IMR-90 (cell line): ENCODE results near the gene CCNI2. TPM values are rescaled to one million over a fixed set of nuclear protein-coding genes. Genes with fewer than 3 reads are reported as not detected.
A peak's percentile ranks its signal among the peaks of the same experiment; 100 is the strongest.

Experiments
- ATAC-seq: fragments of 200-7000 bp; cut with Tn5 transposase; 2 replicates; pipeline ENCODE4 v1.9.1; 2020; ENCODE audit warnings: low read depth, mild to moderate bottlenecking, moderate library complexity
- BruUV-seq: library from RNA; stranded (reverse); fragments of 400-500 nt; replicated peaks from 2 replicates; lab custom pipeline; 2021; lab: Mats Ljungman, UMichigan
- CTCF ChIA-PET: fragments of 300-600 bp; formaldehyde crosslinking; extraction: SDS; loops from one replicate; lab custom pipeline; 2021; ENCODE audit warnings: antibody characterized with exemption; lab: Yijun Ruan, JAX
- POLR2A ChIA-PET: fragments of 300-600 bp; sonication (Branson Sonifier 250); formaldehyde crosslinking; loops from one replicate; lab custom pipeline; 2022; ENCODE audit warnings: antibody characterized with exemption; ENCODE audit not compliant: unreplicated experiment; lab: Charles Lee
- DNase-seq: peaks from one replicate; pipeline ENCODE4 v3.0.0; 2013
- H2AFZ ChIP-seq: replicated peaks from 2 replicates; pipeline ENCODE3; 2013; ENCODE audit warnings: low read length, mild to moderate bottlenecking; ENCODE audit not compliant: poor library complexity
- H2AK5ac ChIP-seq: 2 replicates; pipeline ENCODE4 v1.6.1; 2013; ENCODE audit warnings: low read depth, low read length, inconsistent platforms
- H2AK9ac ChIP-seq: replicated peaks from 2 replicates; pipeline ENCODE3; 2013; ENCODE audit warnings: mild to moderate bottlenecking, low read depth, low read length, moderate library complexity; ENCODE audit not compliant: poor library complexity
- H2BK120ac ChIP-seq: 2 replicates; pipeline ENCODE4 v1.6.1; 2013; ENCODE audit warnings: low read depth, low read length, inconsistent platforms
- H2BK15ac ChIP-seq: 3 replicates; pipeline ENCODE4 v1.6.1; 2013; ENCODE audit warnings: low read depth, low read length, inconsistent platforms
- H2BK20ac ChIP-seq: 2 replicates; pipeline ENCODE4 v1.6.1; 2013; ENCODE audit warnings: low read depth, mild to moderate bottlenecking, inconsistent platforms, low read length, moderate library complexity
- H2BK5ac ChIP-seq: 2 replicates; pipeline ENCODE4 v1.6.1; 2013; ENCODE audit warnings: mild to moderate bottlenecking, low read depth, low read length, inconsistent platforms; ENCODE audit not compliant: poor library complexity, severe bottlenecking
- H3K14ac ChIP-seq: replicated peaks from 2 replicates; pipeline ENCODE4 v1.6.1; 2013; ENCODE audit warnings: low read depth, low read length, inconsistent platforms
- H3K18ac ChIP-seq: 2 replicates; pipeline ENCODE4 v1.6.1; 2013; ENCODE audit warnings: low read depth, low read length, control low read depth
- H3K23ac ChIP-seq: 2 replicates; pipeline ENCODE4 v1.6.1; 2013; ENCODE audit warnings: low read depth, low read length, inconsistent platforms
- H3K27ac ChIP-seq: 2 replicates; pipeline ENCODE4 v1.5.1; 2013; ENCODE audit warnings: mild to moderate bottlenecking, control low read depth, low read length; ENCODE audit not compliant: insufficient read depth
- H3K27me3 ChIP-seq: 2 replicates; pipeline ENCODE4 v1.6.1; 2013; ENCODE audit warnings: low read length; ENCODE audit not compliant: control insufficient read depth, insufficient read depth
- H3K36me3 ChIP-seq: 2 replicates; pipeline ENCODE4 v1.6.1; 2013; ENCODE audit warnings: low read length, mixed read lengths; ENCODE audit not compliant: control insufficient read depth, insufficient read depth
- H3K4ac ChIP-seq: 2 replicates; pipeline ENCODE4 v1.6.1; 2013; ENCODE audit warnings: low read depth, low read length, inconsistent platforms
- H3K4me1 ChIP-seq: 2 replicates; pipeline ENCODE4 v1.6.1; 2013; ENCODE audit warnings: low read length, mixed read lengths; ENCODE audit not compliant: control insufficient read depth, insufficient read depth
- H3K4me2 ChIP-seq: 2 replicates; pipeline ENCODE4 v1.6.1; 2013; ENCODE audit warnings: low read depth, mild to moderate bottlenecking, control low read depth, low read length, moderate library complexity
- H3K4me3 ChIP-seq: 2 replicates; pipeline ENCODE4 v1.5.1; 2013; ENCODE audit warnings: low read depth, mild to moderate bottlenecking, control low read depth, low read length, moderate library complexity; ENCODE audit not compliant: insufficient read depth
- H3K56ac ChIP-seq: 2 replicates; pipeline ENCODE4 v1.6.1; 2013; ENCODE audit warnings: low read length, inconsistent platforms; ENCODE audit not compliant: insufficient read depth; ENCODE audit errors: extremely low read depth
- H3K79me1 ChIP-seq, 2 experiments: 2 replicates each; pipeline ENCODE4 v1.6.1; 2013; ENCODE audit warnings: low read length in 2 of 2, inconsistent platforms in 1 of 2, low read depth in 1 of 2
- H3K9ac ChIP-seq: 2 replicates; pipeline ENCODE4 v1.6.1; 2013; ENCODE audit warnings: low read depth, low read length, control low read depth
- H3K9me1 ChIP-seq: 2 replicates; pipeline ENCODE4 v1.6.1; 2013; ENCODE audit warnings: low read length, inconsistent platforms; ENCODE audit not compliant: insufficient read depth
- H3K9me3 ChIP-seq: 2 replicates; pipeline ENCODE4 v1.6.1; 2013; ENCODE audit warnings: low read length; ENCODE audit not compliant: control insufficient read depth, insufficient read depth
- H4K20me1 ChIP-seq: 2 replicates; pipeline ENCODE4 v1.6.1; 2013; ENCODE audit warnings: low read length, inconsistent platforms; ENCODE audit not compliant: insufficient read depth
- H4K5ac ChIP-seq: 2 replicates; pipeline ENCODE4 v1.6.1; 2013; ENCODE audit warnings: mild to moderate bottlenecking, low read depth, low read length, control low read depth
- H4K8ac ChIP-seq, 2 experiments: 2 replicates each; pipeline ENCODE4 v1.6.1; 2013; ENCODE audit warnings: low read depth in 2 of 2, low read length in 2 of 2, control low read depth in 1 of 2, inconsistent platforms in 1 of 2
- H4K91ac ChIP-seq: 2 replicates; pipeline ENCODE4 v1.6.1; 2013; ENCODE audit warnings: low read depth, low read length, inconsistent platforms; ENCODE audit not compliant: insufficient read depth
- BHLHE40 ChIP-seq: fragments of 150-350 bp; IDR thresholded peaks from 2 replicates; pipeline ENCODE4 v1.6.1; 2016; ENCODE audit warnings: mild to moderate bottlenecking, low read depth, low read length
- CEBPB ChIP-seq: IDR thresholded peaks from 2 replicates; pipeline ENCODE4 v1.6.1; 2012; ENCODE audit warnings: low read depth, low read length, improper control_type of control experiment
- CHD1 ChIP-seq: IDR thresholded peaks from 2 replicates; pipeline ENCODE4 v1.6.1; 2012; ENCODE audit warnings: low read depth, low read length, improper control_type of control experiment
- FOS ChIP-seq: fragments of 150-350 bp; IDR thresholded peaks from 2 replicates; pipeline ENCODE4 v1.6.1; 2016; ENCODE audit warnings: low read depth, low read length
- MAFK ChIP-seq: IDR thresholded peaks from 2 replicates; pipeline ENCODE4 v1.6.1; 2012; ENCODE audit warnings: low read depth, low read length, improper control_type of control experiment
- MAZ ChIP-seq: IDR thresholded peaks from 2 replicates; pipeline ENCODE4 v1.6.1; 2012; ENCODE audit warnings: low read depth, mild to moderate bottlenecking, low read length, improper control_type of control experiment, moderate library complexity, borderline replicate concordance
- NFE2L2 ChIP-seq: fragments of 150-350 bp; IDR thresholded peaks from 2 replicates; pipeline ENCODE4 v1.6.1; 2016; ENCODE audit warnings: low read depth, mild to moderate bottlenecking, low read length
- POLR2A ChIP-seq: IDR thresholded peaks from 2 replicates; pipeline ENCODE4 v1.6.1; 2012; ENCODE audit warnings: mild to moderate bottlenecking, low read depth, low read length
- RAD21 ChIP-seq: IDR thresholded peaks from 2 replicates; pipeline ENCODE4 v1.6.1; 2012; ENCODE audit warnings: low read length, improper control_type of control experiment
- RCOR1 ChIP-seq: IDR thresholded peaks from 2 replicates; pipeline ENCODE4 v1.6.1; 2012; ENCODE audit warnings: mild to moderate bottlenecking, low read length, improper control_type of control experiment; ENCODE audit not compliant: insufficient replicate concordance
- RFX5 ChIP-seq: IDR thresholded peaks from 2 replicates; pipeline ENCODE4 v1.8.0; 2012; ENCODE audit warnings: low read depth, mild to moderate bottlenecking, low read length, moderate library complexity
- SMC3 ChIP-seq: fragments of 150-350 bp; IDR thresholded peaks from 2 replicates; pipeline ENCODE4 v1.6.1; 2016; ENCODE audit warnings: low read depth, mild to moderate bottlenecking, antibody characterized with exemption, low read length, moderate library complexity
- WGBS, 2 experiments: methylation state at CpG; one replicate each; pipeline versions ENCODE4 v1.1.5 to v1.1.7; 2013; ENCODE audit warnings: missing lambda C conversion rate in 2 of 2; ENCODE audit not compliant: insufficient read length in 1 of 2; ENCODE audit errors: extremely low coverage in 2 of 2; 5-methylcytosine and 5-hydroxymethylcytosine counted together
- dilution Hi-C: fragments of 300-500 bp; cut with HindIII; formaldehyde crosslinking; loops from one replicate; pipeline ENCODE4 v1.14.3; 2018; ENCODE audit warnings: low sequenced_read_pairs; ENCODE audit not compliant: unreplicated experiment
- in situ Hi-C: fragments of 300-500 bp; cut with MboI; formaldehyde crosslinking; loops from 3 replicates; pipeline ENCODE4 v1.14.3; 2019; ENCODE audit warnings: low sequenced_read_pairs, inconsistent platforms, mixed read lengths
- intact Hi-C: fragments of 100-400 bp; cut with micrococcal nuclease; formaldehyde crosslinking; loops from 2 replicates; pipeline ENCODE4 v1.10.0; 2022
- polyA plus RNA-seq, 3 experiments: library from polyadenylated mRNA; depleted of rRNA; stranded (reverse); fragments of >200 nt; gene quantifications; 2 replicates each; pipeline ENCODE4 v1.2.3, GENCODE V29; 2012; ENCODE audit warnings: low replicate concordance in 1 of 3
- total RNA-seq: library from RNA; depleted of rRNA; stranded (reverse); fragments of >200 nt; gene quantifications from 2 replicates; pipeline ENCODE4 v1.2.3, GENCODE V29; 2012
- TF ChIP-seq, protein P1 (sequence below): conservative IDR thresholded peaks from 2 replicates; pipeline ENCODE4 v1.5.1; 2012; ENCODE audit warnings: mild to moderate bottlenecking, low read depth, low read length, improper control_type of control experiment
- TF ChIP-seq, protein P2 (sequence below): fragments of 150-350 bp; IDR thresholded peaks from 2 replicates; pipeline ENCODE4 v1.6.1; 2017; ENCODE audit warnings: mild to moderate bottlenecking, antibody characterized with exemption, low read length, low read depth
- TF ChIP-seq, protein P3 (sequence below): fragments of 150-350 bp; IDR thresholded peaks from 2 replicates; pipeline ENCODE4 v1.6.1; 2016; ENCODE audit warnings: low read depth, mild to moderate bottlenecking, low read length, moderate library complexity, borderline replicate concordance

CCNI2 gene
- total and polyA plus RNA-seq, 2 of the 4 experiments (the other 2 are of a cell fraction) = not detected

DNA sequence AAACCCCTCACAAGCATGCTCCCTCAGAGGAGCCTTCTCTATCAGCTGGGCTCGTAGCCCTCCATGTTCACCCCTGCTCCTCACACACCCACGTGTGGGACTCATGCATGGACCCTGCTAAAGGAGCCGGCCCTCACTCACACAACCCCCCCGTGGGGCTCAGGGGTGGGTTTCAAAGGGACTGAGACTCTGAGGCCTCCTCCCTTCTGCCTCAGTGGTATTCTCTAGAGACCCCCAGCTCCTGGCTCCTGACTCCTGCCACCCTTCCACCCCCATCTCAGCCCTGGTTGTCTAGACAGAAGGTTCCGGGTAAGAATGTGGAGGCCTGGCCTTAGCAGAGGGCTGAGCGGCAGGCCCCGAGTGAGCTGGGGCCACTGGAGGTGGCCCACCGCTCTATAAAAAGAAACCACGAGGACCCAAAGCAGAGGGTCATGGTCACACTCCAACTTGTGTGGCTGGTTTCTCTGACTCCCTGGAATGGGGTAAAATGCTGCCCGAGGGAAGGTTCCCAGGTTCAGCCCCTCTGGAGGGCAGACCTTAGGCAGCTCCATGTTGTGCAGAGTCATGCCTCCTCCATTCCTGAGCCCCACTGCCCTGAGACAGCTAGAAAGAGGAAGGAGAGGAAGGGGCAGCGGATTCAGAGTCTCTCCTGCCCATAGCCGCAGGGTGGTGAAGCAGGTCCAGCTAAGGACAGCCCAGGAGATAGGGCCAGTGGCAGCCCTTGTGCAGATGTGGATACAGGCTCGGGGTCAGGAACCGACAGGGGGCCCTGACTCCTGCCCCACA lies 19.0 kb downstream of the CCNI2 start:
- no peak overlapping the region for H3K18ac ChIP-seq
- H4K20me1 ChIP-seq = peaks cover 32% of the 10 kb centered on the region
- peaks cover 29 to 60% of the 10 kb centered on the region in 2 experiments for H3K79me1 ChIP-seq
- H2BK15ac ChIP-seq = no peak overlapping the region; the same call in 2 of the 3 replicates
- 100% methylated on average over 3 of the region's 14 CpGs; no CpG with 5 or more reads in 1 of the 2 experiments for WGBS, 2 experiments
- no peak overlapping the region for H3K9ac ChIP-seq
- no peaks in the 10 kb centered on the region for H3K9me3 ChIP-seq
- H4K8ac ChIP-seq = no peak overlapping the region
- dilution Hi-C loops = no loop called here
- no peak overlapping the region for H2AFZ ChIP-seq
- ChIA-PET POLR2A (no interaction called here), CTCF (interaction anchor here (1.3 to 1.4 kb wide), 2 partner anchors 11 kb away, joined by 4 to 5 read pairs; no protein-coding TSS in a partner anchor)
- H3K4me3 ChIP-seq = no peak overlapping the region
- BruUV-seq = no TSS peak
- no peak overlapping the region for H4K91ac ChIP-seq
- no peak overlapping the region for H2BK5ac ChIP-seq
- peaks cover 32% of the 10 kb centered on the region for H3K36me3 ChIP-seq
- peaks cover 36% of the 10 kb centered on the region for H3K9me1 ChIP-seq
- H3K14ac ChIP-seq = no peak overlapping the region
- H3K4me1 ChIP-seq = peaks cover 16% of the 10 kb centered on the region
- H2BK120ac ChIP-seq = no peak overlapping the region
- intact Hi-C loops = no loop called here
- peak overlapping the region; percentile 70; the same call in 1 of the 2 replicates for H2AK5ac ChIP-seq
- H2BK20ac ChIP-seq = no peak overlapping the region
- H3K4me2 ChIP-seq = no peak overlapping the region
- no peak for DNase-seq
- no peak overlapping the region for H4K5ac ChIP-seq
- in situ Hi-C loops = no loop called here
- no peak overlapping the region for H3K56ac ChIP-seq
- H3K4ac ChIP-seq = 0 out of 2 replicates have a peak overlapping the region, but pooled peaks have one; percentile 28
- no peak overlapping the region for H3K27ac ChIP-seq
- no peak for ATAC-seq
- no peak overlapping the region for H3K23ac ChIP-seq
- no peak overlapping the region for H2AK9ac ChIP-seq
- H3K27me3 ChIP-seq = no peaks in the 10 kb centered on the region
- TF ChIP-seq NFE2L2 (no peak), MAZ (no peak), RFX5 (no peak), FOS (no peak), SMC3 (no peak), POLR2A (no peak), BHLHE40 (no peak), RCOR1 (no peak), RAD21 (no peak), CHD1 (no peak), MAFK (no peak), CEBPB (no peak)
- TF ChIP-seq, protein P1, sequence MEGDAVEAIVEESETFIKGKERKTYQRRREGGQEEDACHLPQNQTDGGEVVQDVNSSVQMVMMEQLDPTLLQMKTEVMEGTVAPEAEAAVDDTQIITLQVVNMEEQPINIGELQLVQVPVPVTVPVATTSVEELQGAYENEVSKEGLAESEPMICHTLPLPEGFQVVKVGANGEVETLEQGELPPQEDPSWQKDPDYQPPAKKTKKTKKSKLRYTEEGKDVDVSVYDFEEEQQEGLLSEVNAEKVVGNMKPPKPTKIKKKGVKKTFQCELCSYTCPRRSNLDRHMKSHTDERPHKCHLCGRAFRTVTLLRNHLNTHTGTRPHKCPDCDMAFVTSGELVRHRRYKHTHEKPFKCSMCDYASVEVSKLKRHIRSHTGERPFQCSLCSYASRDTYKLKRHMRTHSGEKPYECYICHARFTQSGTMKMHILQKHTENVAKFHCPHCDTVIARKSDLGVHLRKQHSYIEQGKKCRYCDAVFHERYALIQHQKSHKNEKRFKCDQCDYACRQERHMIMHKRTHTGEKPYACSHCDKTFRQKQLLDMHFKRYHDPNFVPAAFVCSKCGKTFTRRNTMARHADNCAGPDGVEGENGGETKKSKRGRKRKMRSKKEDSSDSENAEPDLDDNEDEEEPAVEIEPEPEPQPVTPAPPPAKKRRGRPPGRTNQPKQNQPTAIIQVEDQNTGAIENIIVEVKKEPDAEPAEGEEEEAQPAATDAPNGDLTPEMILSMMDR = no peak
- TF ChIP-seq, protein P2, sequence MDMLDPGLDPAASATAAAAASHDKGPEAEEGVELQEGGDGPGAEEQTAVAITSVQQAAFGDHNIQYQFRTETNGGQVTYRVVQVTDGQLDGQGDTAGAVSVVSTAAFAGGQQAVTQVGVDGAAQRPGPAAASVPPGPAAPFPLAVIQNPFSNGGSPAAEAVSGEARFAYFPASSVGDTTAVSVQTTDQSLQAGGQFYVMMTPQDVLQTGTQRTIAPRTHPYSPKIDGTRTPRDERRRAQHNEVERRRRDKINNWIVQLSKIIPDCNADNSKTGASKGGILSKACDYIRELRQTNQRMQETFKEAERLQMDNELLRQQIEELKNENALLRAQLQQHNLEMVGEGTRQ = no peak
- TF ChIP-seq, protein P3, sequence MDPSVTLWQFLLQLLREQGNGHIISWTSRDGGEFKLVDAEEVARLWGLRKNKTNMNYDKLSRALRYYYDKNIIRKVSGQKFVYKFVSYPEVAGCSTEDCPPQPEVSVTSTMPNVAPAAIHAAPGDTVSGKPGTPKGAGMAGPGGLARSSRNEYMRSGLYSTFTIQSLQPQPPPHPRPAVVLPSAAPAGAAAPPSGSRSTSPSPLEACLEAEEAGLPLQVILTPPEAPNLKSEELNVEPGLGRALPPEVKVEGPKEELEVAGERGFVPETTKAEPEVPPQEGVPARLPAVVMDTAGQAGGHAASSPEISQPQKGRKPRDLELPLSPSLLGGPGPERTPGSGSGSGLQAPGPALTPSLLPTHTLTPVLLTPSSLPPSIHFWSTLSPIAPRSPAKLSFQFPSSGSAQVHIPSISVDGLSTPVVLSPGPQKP = no peak
